Panc1 (cell line): ENCODE measurements around the gene CDK1. TPM values are rescaled to one million over a fixed set of nuclear protein-coding genes. Genes with fewer than 3 reads are reported as not detected.

Experiments used
- ATAC-seq: fragments of 200-7000 bp; cut with Tn5 transposase; 2 replicates; pipeline ENCODE4 v1.9.1; 2020; ENCODE audit warnings: mild to moderate bottlenecking, moderate library complexity
- BruUV-seq: library from RNA; stranded (reverse); fragments of 400-500 nt; replicated peaks from 2 replicates; lab custom pipeline; 2021; lab: Mats Ljungman, UMichigan
- CTCF ChIA-PET: fragments of 300-600 bp; sonication (Branson Sonifier 250); formaldehyde crosslinking; loops from one replicate; lab custom pipeline; 2022; ENCODE audit warnings: antibody characterized with exemption; lab: Charles Lee
- POLR2A ChIA-PET: fragments of 300-600 bp; sonication (Branson Sonifier 250); formaldehyde crosslinking; loops from one replicate; lab custom pipeline; 2022; ENCODE audit warnings: antibody characterized with exemption; lab: Charles Lee
- DNase-seq: peaks from one replicate; pipeline ENCODE4 v3.0.0-alpha.2; 2010; ENCODE audit warnings: low read depth, low spot score
- H3K27ac ChIP-seq: 2 replicates; pipeline ENCODE4 v1.5.1; 2011; ENCODE audit warnings: mild to moderate bottlenecking, low read length, inconsistent platforms
- H3K27me3 ChIP-seq: fragments of 200-500 bp; sonication (Bioruptor generic); 2 replicates; pipeline ENCODE4 v1.6.0; 2014; ENCODE audit warnings: low read length, inconsistent platforms; ENCODE audit not compliant: control insufficient read depth, insufficient read depth
- H3K36me3 ChIP-seq: fragments of 200-500 bp; sonication (Bioruptor generic); 2 replicates; pipeline ENCODE4 v1.5.1; 2014; ENCODE audit warnings: inconsistent platforms, mild to moderate bottlenecking, low read length, moderate library complexity; ENCODE audit not compliant: control insufficient read depth, insufficient read depth
- H3K4me1 ChIP-seq: 2 replicates; pipeline ENCODE4 v1.5.1; 2011; ENCODE audit warnings: inconsistent platforms, mild to moderate bottlenecking, low read length, moderate library complexity; ENCODE audit not compliant: control insufficient read depth, insufficient read depth
- H3K4me3 ChIP-seq, 2 experiments: 2 replicates each; pipeline ENCODE4 v1.5.1; 2011 to 2012; ENCODE audit warnings: low read depth in 2 of 2, low read length in 2 of 2, mild to moderate bottlenecking in 2 of 2, inconsistent platforms in 1 of 2, moderate library complexity in 1 of 2
- H3K9me3 ChIP-seq: fragments of 200-500 bp; sonication (Bioruptor generic); 2 replicates; pipeline ENCODE4 v1.5.1; 2014; ENCODE audit warnings: low read depth, mild to moderate bottlenecking, inconsistent platforms, low read length, moderate library complexity; ENCODE audit not compliant: control insufficient read depth, insufficient read depth
- CTCF ChIP-seq: fragments of 450-650 bp; IDR thresholded peaks from 2 replicates; pipeline ENCODE4 v1.5.1; 2017; ENCODE audit warnings: mild to moderate bottlenecking
- POLR2AphosphoS5 ChIP-seq: IDR thresholded peaks from 2 replicates; pipeline ENCODE4 v1.6.1; 2012; ENCODE audit warnings: mild to moderate bottlenecking, low read depth, low read length, moderate library complexity
- REST ChIP-seq, 2 experiments: IDR thresholded peaks; 2 replicates each; pipeline ENCODE4 v1.6.1; 2011 to 2012; ENCODE audit warnings: low read depth in 2 of 2, control low read depth in 1 of 2, low read length in 1 of 2, mild to moderate bottlenecking in 1 of 2, moderate library complexity in 1 of 2; ENCODE audit not compliant: insufficient read depth in 1 of 2
- SIN3A ChIP-seq: IDR thresholded peaks from 2 replicates; pipeline ENCODE4 v1.6.1; 2012; ENCODE audit warnings: low read depth, mild to moderate bottlenecking, low read length, moderate library complexity, borderline replicate concordance; ENCODE audit not compliant: insufficient read depth
- TCF7L2 ChIP-seq: IDR thresholded peaks from 2 replicates; pipeline ENCODE4 v1.6.1; 2011; ENCODE audit warnings: mild to moderate bottlenecking, low read depth, low read length, inconsistent platforms
- in situ Hi-C: cut with HindIII; loops from 2 replicates; pipeline ENCODE4 v1.10.0; 2016; ENCODE audit warnings: low sequenced_read_pairs, low pct_unique_long_range_greater_than_20kb
- intact Hi-C: fragments of 100-400 bp; cut with micrococcal nuclease; formaldehyde crosslinking; loops from one replicate; pipeline ENCODE4 v1.10.0; 2022; ENCODE audit not compliant: unreplicated experiment
- total RNA-seq: library from RNA; stranded (reverse); gene quantifications from one replicate; pipeline ENCODE4 v1.2.1, GENCODE V29; 2021; ENCODE audit not compliant: unreplicated experiment

The CDK1 gene
- total RNA-seq, 1 experiment from 2014 or later, result 75.5 TPM

GRCh38 chr10:60733517-60733822, 44.8 kb upstream of the CDK1 start:
- CTCF ChIA-PET, result no interaction called here
- Histone ChIP-seq H3K4me1 (peaks cover 7% of the 10 kb centered on the region; the same call in 1 of the 2 replicates), H3K27ac (no peak overlapping the region), H3K27me3 (peaks cover 65% of the 10 kb centered on the region), H3K9me3 (no peaks in the 10 kb centered on the region), H3K4me3 (peak overlapping the region; percentile 44 to 50), H3K36me3 (peaks cover 5% of the 10 kb centered on the region; the same call in 1 of the 2 replicates)
- in situ Hi-C loops, result no loop called here
- DNase-seq (no peak), ATAC-seq (peak; percentile 76; the same call in 1 of the 2 replicates)
- TF ChIP-seq TCF7L2, result no peak
- 0 out of 2 replicates have a peak, but pooled peaks have one; percentile 44 for TF ChIP-seq CTCF
- BruUV-seq, result no TSS peak
- intact Hi-C loops, result no loop called here
- POLR2A ChIA-PET, result no interaction called here

GRCh38 chr10:60733826-60734225, 44.5 kb upstream of the CDK1 start:
- peaks cover 5% of the 10 kb centered on the region; the same call in 1 of the 2 replicates for H3K36me3 ChIP-seq
- H3K27ac ChIP-seq, result no peak overlapping the region
- in situ Hi-C loops, result no loop called here
- H3K4me3 ChIP-seq, result peak overlapping the region in 1 of 2 experiments; percentile 44; a peak in 3 of 4 replicates
- CTCF ChIA-PET, result no interaction called here
- DNase-seq (no peak), ATAC-seq (no peak)
- intact Hi-C loops, result no loop called here
- TF ChIP-seq POLR2AphosphoS5 (no peak), TCF7L2 (no peak), REST (IDR thresholded peaks at IDR 0.05; ENCODE audit: insufficient read depth in 1 of 2, low read depth in 2 of 2, low read length in 1 of 2) (no peak), SIN3A (no peak), CTCF (no peak)
- H3K4me1 ChIP-seq, result peaks cover 7% of the 10 kb centered on the region; the same call in 1 of the 2 replicates
- BruUV-seq, result no TSS peak
- H3K9me3 ChIP-seq, result no peaks in the 10 kb centered on the region
- POLR2A ChIA-PET, result no interaction called here
- peaks cover 67% of the 10 kb centered on the region for H3K27me3 ChIP-seq
